MM.1S (cell line): ENCODE data around the gene KLHDC10.

Experiments used
- DNase-seq: peaks from one replicate; pipeline ENCODE4 v3.0.0-alpha.2; 2015
- H2AFZ ChIP-seq: fragments of 300-600 bp; sonication (generic); 2 replicates; pipeline ENCODE4 v1.6.0; 2016; ENCODE audit warnings: antibody characterized with exemption, low read length
- H3F3A ChIP-seq: fragments of 300-600 bp; sonication (generic); 2 replicates; pipeline ENCODE4 v1.6.1; 2016; ENCODE audit warnings: mild to moderate bottlenecking, antibody characterized with exemption, low read length, moderate library complexity, mixed read lengths; ENCODE audit not compliant: insufficient read depth
- H3K27ac ChIP-seq: fragments of 300-600 bp; sonication (generic); 2 replicates; pipeline ENCODE4 v1.5.1; 2016; ENCODE audit warnings: mild to moderate bottlenecking, low read length
- H3K27me3 ChIP-seq: fragments of 300-600 bp; sonication (generic); replicated peaks from 2 replicates; pipeline ENCODE4 v1.6.0; 2016; ENCODE audit warnings: low read length; ENCODE audit not compliant: insufficient read depth
- H3K36me3 ChIP-seq: fragments of 300-600 bp; sonication (generic); replicated peaks from 2 replicates; pipeline ENCODE4 v1.6.1; 2016; ENCODE audit warnings: mild to moderate bottlenecking, low read length, mixed read lengths; ENCODE audit not compliant: insufficient read depth
- H3K4me1 ChIP-seq: fragments of 300-600 bp; sonication (generic); 2 replicates; pipeline ENCODE4 v1.6.1; 2016; ENCODE audit warnings: low read length, mixed read lengths
- H3K4me2 ChIP-seq: fragments of 300-600 bp; sonication (generic); 2 replicates; pipeline ENCODE4 v1.6.0; 2016; ENCODE audit warnings: low read depth, low read length
- H3K4me3 ChIP-seq: fragments of 300-600 bp; sonication (generic); 2 replicates; pipeline ENCODE4 v1.5.1; 2016; ENCODE audit warnings: low read length, mixed read lengths
- H3K79me2 ChIP-seq: fragments of 300-600 bp; sonication (generic); 2 replicates; pipeline ENCODE4 v1.6.1; 2016; ENCODE audit warnings: mixed run types, low read length, mixed read lengths
- H3K9ac ChIP-seq: fragments of 300-600 bp; sonication (generic); 2 replicates; pipeline ENCODE4 v1.6.1; 2016; ENCODE audit warnings: low read length, mixed read lengths
- H3K9me2 ChIP-seq: fragments of 300-600 bp; sonication (generic); replicated peaks from 2 replicates; pipeline ENCODE4 v1.6.1; 2016; ENCODE audit warnings: mild to moderate bottlenecking, low read length, mixed read lengths; ENCODE audit not compliant: insufficient read depth
- H3K9me3 ChIP-seq: fragments of 300-600 bp; sonication (generic); replicated peaks from 2 replicates; pipeline ENCODE4 v1.6.1; 2016; ENCODE audit warnings: mild to moderate bottlenecking, low read length, mixed read lengths; ENCODE audit not compliant: insufficient read depth
- H4K20me1 ChIP-seq: fragments of 300-600 bp; sonication (generic); 2 replicates; pipeline ENCODE4 v1.6.1; 2016; ENCODE audit warnings: mild to moderate bottlenecking, low read length, moderate library complexity, mixed read lengths; ENCODE audit not compliant: insufficient read depth
- EZH2 ChIP-seq: fragments of 300-600 bp; sonication (generic); optimal IDR thresholded peaks from 2 replicates; pipeline ENCODE3; 2017; ENCODE audit warnings: low read depth, mild to moderate bottlenecking, antibody characterized with exemption, low read length, mixed read lengths
- EZH2phosphoT487 ChIP-seq: fragments of 300-600 bp; sonication (generic); IDR thresholded peaks from 2 replicates; pipeline ENCODE4 v1.6.1; 2018; ENCODE audit warnings: antibody characterized with exemption, low read length
- TF ChIP-seq, protein P1 (sequence below): fragments of 300-600 bp; sonication (generic); IDR thresholded peaks from 2 replicates; pipeline ENCODE4 v1.5.1; 2016; ENCODE audit warnings: antibody characterized with exemption, low read length, mixed read lengths

Gene KLHDC10

GRCh38 chr7:130152493-130153210 is 82.3 kb downstream of the KLHDC10 start:
- DNase-seq: no peak
- Histone ChIP-seq H3K4me2 (no peak overlapping the region), H2AFZ (no peak overlapping the region)

DNA sequence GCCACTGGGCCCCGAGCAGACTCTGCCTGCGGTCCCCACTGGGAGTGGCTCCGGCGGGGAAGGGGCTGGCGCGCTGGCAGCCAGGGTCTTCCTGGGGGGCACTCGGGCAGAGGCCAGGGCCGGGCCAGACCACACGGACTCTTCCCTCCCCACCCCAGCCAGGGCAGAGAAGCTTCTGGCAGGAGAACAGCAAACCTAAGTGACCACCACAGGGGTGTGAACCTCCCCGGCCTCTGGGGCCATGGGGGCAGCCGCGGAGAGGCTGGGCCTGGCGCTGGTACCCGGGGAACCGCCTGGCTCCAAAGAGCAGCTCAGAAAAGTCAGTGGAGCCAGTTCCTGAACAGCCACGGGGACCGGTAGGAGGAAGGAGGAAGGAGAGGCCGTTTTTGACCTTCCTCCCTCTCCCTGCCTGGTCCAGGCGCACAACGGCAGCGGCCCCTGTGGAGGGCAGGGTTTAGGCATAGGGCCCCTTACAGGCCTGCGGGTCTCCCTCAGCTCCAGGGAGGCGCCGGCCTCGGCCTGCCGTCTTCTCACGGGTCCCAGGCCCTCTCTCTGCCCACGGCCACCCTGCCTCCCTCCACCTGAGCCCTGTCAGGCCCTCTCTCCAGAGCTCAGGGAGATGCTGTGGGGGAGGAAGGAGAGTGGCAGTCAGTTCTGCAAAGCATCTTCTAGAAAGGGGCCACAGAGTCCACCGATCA is 83.0 kb downstream of the KLHDC10 start:
- no peaks in the 10 kb centered on the region for H3F3A ChIP-seq
- H3K4me1 ChIP-seq: no peaks in the 10 kb centered on the region
- H4K20me1 ChIP-seq: no peaks in the 10 kb centered on the region
- no peaks in the 10 kb centered on the region for H3K27me3 ChIP-seq
- H2AFZ ChIP-seq: no peak overlapping the region
- no peaks in the 10 kb centered on the region for H3K9me3 ChIP-seq
- H3K4me3 ChIP-seq: no peak overlapping the region
- H3K27ac ChIP-seq: no peak overlapping the region
- H3K4me2 ChIP-seq: no peak overlapping the region
- no peak for DNase-seq
- TF ChIP-seq EZH2 (no peak), EZH2phosphoT487 (no peak)
- TF ChIP-seq, protein P1, sequence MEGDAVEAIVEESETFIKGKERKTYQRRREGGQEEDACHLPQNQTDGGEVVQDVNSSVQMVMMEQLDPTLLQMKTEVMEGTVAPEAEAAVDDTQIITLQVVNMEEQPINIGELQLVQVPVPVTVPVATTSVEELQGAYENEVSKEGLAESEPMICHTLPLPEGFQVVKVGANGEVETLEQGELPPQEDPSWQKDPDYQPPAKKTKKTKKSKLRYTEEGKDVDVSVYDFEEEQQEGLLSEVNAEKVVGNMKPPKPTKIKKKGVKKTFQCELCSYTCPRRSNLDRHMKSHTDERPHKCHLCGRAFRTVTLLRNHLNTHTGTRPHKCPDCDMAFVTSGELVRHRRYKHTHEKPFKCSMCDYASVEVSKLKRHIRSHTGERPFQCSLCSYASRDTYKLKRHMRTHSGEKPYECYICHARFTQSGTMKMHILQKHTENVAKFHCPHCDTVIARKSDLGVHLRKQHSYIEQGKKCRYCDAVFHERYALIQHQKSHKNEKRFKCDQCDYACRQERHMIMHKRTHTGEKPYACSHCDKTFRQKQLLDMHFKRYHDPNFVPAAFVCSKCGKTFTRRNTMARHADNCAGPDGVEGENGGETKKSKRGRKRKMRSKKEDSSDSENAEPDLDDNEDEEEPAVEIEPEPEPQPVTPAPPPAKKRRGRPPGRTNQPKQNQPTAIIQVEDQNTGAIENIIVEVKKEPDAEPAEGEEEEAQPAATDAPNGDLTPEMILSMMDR: no peak
- H3K9me2 ChIP-seq: no peaks in the 10 kb centered on the region
- no peak overlapping the region for H3K9ac ChIP-seq
- H3K79me2 ChIP-seq: no peaks in the 10 kb centered on the region
- no peaks in the 10 kb centered on the region for H3K36me3 ChIP-seq

More at GRCh38 chr7:130152493-130153210, 82.3 kb downstream of the KLHDC10 start:
- no peaks in the 10 kb centered on the region for H3K36me3 ChIP-seq
- H3K4me3 ChIP-seq: no peak overlapping the region
- H3K79me2 ChIP-seq: no peaks in the 10 kb centered on the region
- H3K9me2 ChIP-seq: no peaks in the 10 kb centered on the region
- H3K27ac ChIP-seq: no peak overlapping the region
- H3K9ac ChIP-seq: no peak overlapping the region
- no peaks in the 10 kb centered on the region for H3K4me1 ChIP-seq
- no peaks in the 10 kb centered on the region for H3K9me3 ChIP-seq
- no peaks in the 10 kb centered on the region for H3K27me3 ChIP-seq
- TF ChIP-seq, protein P1: no peak
- TF ChIP-seq EZH2 (no peak), EZH2phosphoT487 (no peak)
- H4K20me1 ChIP-seq: no peaks in the 10 kb centered on the region
- no peaks in the 10 kb centered on the region for H3F3A ChIP-seq

DNA sequence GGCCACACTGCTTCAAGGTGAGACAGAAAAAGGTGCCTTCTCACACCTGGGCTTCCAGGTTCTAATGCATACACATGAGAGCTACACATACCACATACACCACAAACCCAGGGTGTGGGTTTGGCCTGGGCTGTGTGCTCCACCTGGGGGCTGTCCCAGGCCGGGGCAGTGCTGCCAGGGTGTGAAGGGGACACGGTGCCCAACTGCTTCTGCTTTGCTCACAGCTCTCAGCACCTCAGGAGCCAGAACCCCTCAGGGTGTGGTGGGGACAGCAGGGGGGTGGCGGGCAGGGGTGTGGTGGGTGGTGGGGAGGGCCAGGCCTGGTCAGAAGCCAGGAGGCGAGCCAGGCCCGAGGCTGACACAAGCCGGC is 83.8 kb downstream of the KLHDC10 start:
- TF ChIP-seq, protein P1: no peak
- TF ChIP-seq EZH2 (no peak), EZH2phosphoT487 (no peak)
- H3K4me3 ChIP-seq: no peak overlapping the region

More for the DNA sequence above, 83.8 kb downstream of the KLHDC10 start:
- Histone ChIP-seq H3K27me3 (no peaks in the 10 kb centered on the region), H3K79me2 (no peaks in the 10 kb centered on the region), H3K4me1 (no peaks in the 10 kb centered on the region), H3K9me3 (no peaks in the 10 kb centered on the region), H3F3A (no peaks in the 10 kb centered on the region), H2AFZ (no peak overlapping the region), H3K4me2 (no peak overlapping the region), H3K27ac (no peak overlapping the region), H3K36me3 (no peaks in the 10 kb centered on the region), H3K9me2 (no peaks in the 10 kb centered on the region), H3K9ac (no peak overlapping the region), H4K20me1 (no peaks in the 10 kb centered on the region)
- peak; percentile 23 for DNase-seq
